Gastrocnemius medialis (tissue), 4 donors: ENCODE results near the gene WSB1. TPM values are rescaled to one million over a fixed set of nuclear protein-coding genes. Genes with fewer than 3 reads are reported as not detected.

Experiments
- ATAC-seq, 2 donors: fragments of 150-250 bp; one replicate each; pipeline ENCODE4 v1.9.1; 2016
- DNase-seq, 2 donors: peaks; one replicate each; pipeline ENCODE4 v3.0.0-alpha.2; 2019
- H3K27ac ChIP-seq, 4 donors: fragments of 200-600 bp; sonication (generic); 1 replicate in 1 of 4; 2 replicates in 3 of 4; pipeline ENCODE4 v1.5.1; 2016 to 2018; ENCODE audit warnings: mild to moderate bottlenecking in 2 of 4, moderate library complexity in 1 of 4
- H3K27me3 ChIP-seq, 3 donors: fragments of 200-600 bp; sonication (generic) in 2 of 3; 1 replicate in 1 of 3; 2 replicates in 2 of 3; pipeline versions ENCODE4 v1.5.1 to v1.6.0; 2016 to 2019; ENCODE audit warnings: mild to moderate bottlenecking in 1 of 3, moderate library complexity in 1 of 3
- H3K36me3 ChIP-seq, 2 donors: fragments of 200-600 bp; sonication (generic) in 1 of 2; one replicate each; pipeline ENCODE4 v1.5.1; 2017 to 2018
- H3K4me1 ChIP-seq, 2 donors: fragments of 200-600 bp; sonication (generic) in 1 of 2; one replicate each; pipeline ENCODE4 v1.5.1; 2016 to 2017; ENCODE audit warnings: mild to moderate bottlenecking in 2 of 2
- H3K4me3 ChIP-seq, 4 donors: fragments of 200-600 bp; sonication (generic) in 3 of 4; 1 replicate in 1 of 4; 2 replicates in 3 of 4; pipeline ENCODE4 v1.5.1; 2016 to 2019; ENCODE audit warnings: mild to moderate bottlenecking in 2 of 4
- H3K9me3 ChIP-seq, 3 donors: fragments of 200-600 bp; sonication (generic) in 2 of 3; 1 replicate in 1 of 3; 2 replicates in 2 of 3; pipeline ENCODE4 v1.5.1; 2016 to 2019
- POLR2A ChIP-seq, 2 donors: fragments of 450-650 bp; IDR thresholded peaks; one replicate each; pipeline ENCODE4 v1.6.1; 2017; ENCODE audit warnings: antibody characterized with exemption in 2 of 2, mild to moderate bottlenecking in 2 of 2, moderate library complexity in 2 of 2
- in situ Hi-C, 4 donors: fragments of 200-750 bp; cut with MboI; loops; one replicate each; pipeline versions ENCODE4 v1.15.0 to v1.8.0; 2017; ENCODE audit warnings: low sequenced_read_pairs in 4 of 4
- intact Hi-C: fragments of 100-400 bp; cut with DNase I; formaldehyde crosslinking; loops from one replicate; pipeline ENCODE4 v1.15.1; 2023; ENCODE audit warnings: low total_unique reads
- total RNA-seq, 4 donors: library from RNA; depleted of rRNA; stranded (reverse); fragments of >200 nt; gene quantifications; one replicate each; pipeline versions ENCODE4 v1.1.0 to v1.2.3, GENCODE V29; 2016
- TF ChIP-seq, protein P1 (sequence below), 5 experiments: fragments of 450-650 bp in 3 of 5; fragments of 200-600 bp in 2 of 5; sonication (generic) in 2 of 5; IDR thresholded peaks in 4 of 5; conservative IDR thresholded peaks in 1 of 5; 1 replicate in 4 of 5; 2 replicates in 1 of 5; pipeline ENCODE4 v1.5.1; 2016 to 2019; ENCODE audit warnings: antibody characterized with exemption in 5 of 5, mild to moderate bottlenecking in 3 of 5, moderate library complexity in 3 of 5

The WSB1 gene
- total RNA-seq, 4 donors from 2014 or later, result 15.8 to 48.1 (median 20.4) TPM

DNA sequence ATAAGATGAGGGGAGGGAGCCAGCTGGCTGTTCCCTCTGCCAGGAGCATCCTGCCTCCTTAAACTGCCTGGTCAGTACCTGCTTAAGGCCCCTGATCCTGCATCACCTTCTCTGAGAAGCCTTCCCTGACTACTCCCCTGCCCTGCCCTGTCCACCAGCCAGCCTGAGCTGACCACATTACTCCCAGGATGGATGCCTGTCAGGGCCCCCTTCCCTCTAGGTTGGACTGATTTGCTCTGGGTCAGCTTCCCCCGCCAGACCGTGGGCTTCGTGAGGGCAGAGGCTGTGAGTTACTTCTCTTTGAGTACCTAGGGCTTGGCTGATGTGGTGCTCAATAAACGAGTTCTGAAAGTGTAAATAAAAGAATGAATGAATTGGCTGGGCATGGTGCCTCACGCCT is 63.3 kb downstream of the WSB1 start:
- Histone ChIP-seq H3K4me1 (peaks cover 11 to 14% of the 10 kb centered on the region in 2 donors), H3K27me3 (no peaks in the 10 kb centered on the region), H3K4me3 (no peak overlapping the region), H3K27ac (no peak overlapping the region), H3K36me3 (no peaks in the 10 kb centered on the region), H3K9me3 (no peaks in the 10 kb centered on the region)
- ATAC-seq, result no peak
- intact Hi-C loops (no loop called here), in situ Hi-C loops (loop anchor here in 3 of 4 donors (5.0 to 25.0 kb wide), 4 partner anchors 105 to 530 kb away; partner anchors contain the start of genes KSR1 (in 2 of the 3) and LYRM9 (in 1 of the 3))
- no peak for DNase-seq
- TF ChIP-seq, protein P1, sequence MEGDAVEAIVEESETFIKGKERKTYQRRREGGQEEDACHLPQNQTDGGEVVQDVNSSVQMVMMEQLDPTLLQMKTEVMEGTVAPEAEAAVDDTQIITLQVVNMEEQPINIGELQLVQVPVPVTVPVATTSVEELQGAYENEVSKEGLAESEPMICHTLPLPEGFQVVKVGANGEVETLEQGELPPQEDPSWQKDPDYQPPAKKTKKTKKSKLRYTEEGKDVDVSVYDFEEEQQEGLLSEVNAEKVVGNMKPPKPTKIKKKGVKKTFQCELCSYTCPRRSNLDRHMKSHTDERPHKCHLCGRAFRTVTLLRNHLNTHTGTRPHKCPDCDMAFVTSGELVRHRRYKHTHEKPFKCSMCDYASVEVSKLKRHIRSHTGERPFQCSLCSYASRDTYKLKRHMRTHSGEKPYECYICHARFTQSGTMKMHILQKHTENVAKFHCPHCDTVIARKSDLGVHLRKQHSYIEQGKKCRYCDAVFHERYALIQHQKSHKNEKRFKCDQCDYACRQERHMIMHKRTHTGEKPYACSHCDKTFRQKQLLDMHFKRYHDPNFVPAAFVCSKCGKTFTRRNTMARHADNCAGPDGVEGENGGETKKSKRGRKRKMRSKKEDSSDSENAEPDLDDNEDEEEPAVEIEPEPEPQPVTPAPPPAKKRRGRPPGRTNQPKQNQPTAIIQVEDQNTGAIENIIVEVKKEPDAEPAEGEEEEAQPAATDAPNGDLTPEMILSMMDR (IDR thresholded peaks at IDR 0.05 in 4 of 5, conservative IDR thresholded peaks at IDR 0.05 in 1 of 5), result no peak
- no peak for TF ChIP-seq POLR2A (IDR thresholded peaks at IDR 0.05)

DNA sequence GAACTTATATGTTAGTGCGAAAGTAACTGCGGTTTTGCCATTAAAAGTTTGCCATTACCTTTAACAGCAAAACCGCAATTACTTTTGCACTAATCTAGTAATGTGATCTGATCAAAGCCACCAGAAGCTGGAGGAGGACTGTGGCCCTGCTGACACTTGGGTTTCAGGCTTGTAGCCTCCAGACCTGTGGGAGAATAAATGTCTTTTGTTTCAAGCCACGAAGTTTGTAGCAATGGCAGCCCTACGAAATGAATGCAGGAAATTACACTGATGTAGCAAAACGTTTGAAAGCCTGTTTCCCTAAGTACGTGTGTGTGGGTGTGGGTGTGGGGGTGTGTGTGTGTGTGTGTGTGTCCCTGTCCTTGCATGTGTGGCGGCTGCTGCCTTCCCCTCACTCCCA is 66.6 kb downstream of the WSB1 start:
- intact Hi-C loops (no loop called here), in situ Hi-C loops (loop anchor here in 2 of 4 donors (25.0 kb wide), 2 partner anchors 102 to 527 kb away; partner anchors contain the start of genes KSR1 (in 2 of the 2) and LYRM9 (in 1 of the 2))
- no peak for DNase-seq
- no peaks in the 10 kb centered on the region for H3K27me3 ChIP-seq
- H3K4me3 ChIP-seq, result no peak overlapping the region
- no peak overlapping the region for H3K27ac ChIP-seq
- H3K36me3 ChIP-seq, result no peaks in the 10 kb centered on the region
- no peak for ATAC-seq
- TF ChIP-seq, protein P1 (IDR thresholded peaks at IDR 0.05 in 4 of 5, conservative IDR thresholded peaks at IDR 0.05 in 1 of 5), result no peak
- TF ChIP-seq POLR2A (IDR thresholded peaks at IDR 0.05), result no peak
- no peaks in the 10 kb centered on the region for H3K4me1 ChIP-seq
- H3K9me3 ChIP-seq, result no peaks in the 10 kb centered on the region

DNA sequence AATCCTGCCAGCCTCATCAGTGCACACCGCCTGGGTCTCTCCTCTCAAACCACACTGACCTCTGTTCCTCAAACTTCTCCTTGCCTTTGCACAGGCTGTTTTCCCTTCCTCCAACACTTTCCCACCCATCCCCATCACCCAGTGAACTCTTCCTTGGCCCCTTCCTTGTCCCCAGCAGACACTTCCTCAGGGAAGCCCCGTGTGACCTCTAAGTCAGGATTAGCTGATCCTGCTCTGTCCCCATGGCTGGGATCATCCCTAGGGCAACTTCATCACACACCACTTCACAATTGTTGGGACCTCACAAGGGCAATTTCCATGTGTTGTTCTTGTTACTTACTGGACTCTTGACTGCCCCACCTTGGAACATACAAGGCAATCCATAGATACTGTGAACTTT is 67.8 kb downstream of the WSB1 start:
- Histone ChIP-seq H3K4me1 (no peaks in the 10 kb centered on the region), H3K9me3 (no peaks in the 10 kb centered on the region), H3K27me3 (no peaks in the 10 kb centered on the region), H3K27ac (no peak overlapping the region), H3K36me3 (no peaks in the 10 kb centered on the region), H3K4me3 (no peak overlapping the region)
- ATAC-seq (no peak), DNase-seq (no peak)
- intact Hi-C loops (no loop called here), in situ Hi-C loops (loop anchor here in 2 of 4 donors (25.0 kb wide), 2 partner anchors 101 to 526 kb away; partner anchors contain the start of genes KSR1 (in 2 of the 2) and LYRM9 (in 1 of the 2))
- no peak for TF ChIP-seq POLR2A (IDR thresholded peaks at IDR 0.05)
- TF ChIP-seq, protein P1 (IDR thresholded peaks at IDR 0.05 in 4 of 5, conservative IDR thresholded peaks at IDR 0.05 in 1 of 5), result no peak

DNA sequence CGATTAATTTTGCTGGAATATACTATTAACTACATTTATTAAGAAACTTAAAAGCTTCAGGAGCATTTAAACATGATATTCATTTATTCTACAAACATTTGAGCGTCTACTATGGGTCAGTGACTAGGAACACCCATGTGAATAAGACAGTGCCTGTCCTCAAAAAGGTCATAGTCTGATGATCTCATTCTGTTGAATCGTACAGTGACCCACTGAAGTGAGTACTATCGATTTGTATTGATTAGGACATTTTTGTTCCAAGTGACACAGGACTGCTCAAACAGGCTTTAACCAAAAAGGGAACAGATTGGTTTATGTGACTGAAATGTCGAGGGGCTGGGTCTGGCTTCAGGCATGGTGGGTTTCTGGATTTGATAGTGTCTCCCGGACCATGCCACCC is 68.6 kb downstream of the WSB1 start:
- in situ Hi-C loops (loop anchor here in 2 of 4 donors (25.0 kb wide), 2 partner anchors 100 to 525 kb away; partner anchors contain the start of genes KSR1 (in 2 of the 2) and LYRM9 (in 1 of the 2)), intact Hi-C loops (no loop called here)
- Histone ChIP-seq H3K4me1 (no peaks in the 10 kb centered on the region), H3K4me3 (no peak overlapping the region), H3K9me3 (no peaks in the 10 kb centered on the region), H3K36me3 (no peaks in the 10 kb centered on the region), H3K27ac (no peak overlapping the region), H3K27me3 (no peaks in the 10 kb centered on the region)
- DNase-seq (no peak), ATAC-seq (no peak)
- TF ChIP-seq, protein P1 (IDR thresholded peaks at IDR 0.05 in 4 of 5, conservative IDR thresholded peaks at IDR 0.05 in 1 of 5), result no peak
- no peak for TF ChIP-seq POLR2A (IDR thresholded peaks at IDR 0.05)
